Sciatic nerve (tissue), 2 donors: ENCODE results near the gene C9orf153. TPM values are rescaled to one million over a fixed set of nuclear protein-coding genes. Genes with fewer than 3 reads are reported as not detected.

ENCODE experiments used
- ATAC-seq: fragments of 200-7000 bp; cut with Tn5 transposase; one replicate; pipeline ENCODE4 v1.9.1; 2020; ENCODE audit warnings: mild to moderate bottlenecking, moderate library complexity
- DNase-seq: peaks from one replicate; pipeline ENCODE4 v3.0.0-alpha.2; 2020; ENCODE audit warnings: low spot score
- intact Hi-C: fragments of 100-400 bp; cut with DNase I; formaldehyde crosslinking; loops from one replicate; pipeline ENCODE4 v1.14.2; 2022
- total RNA-seq: library from RNA; stranded (reverse); fragmentation: NEBNext Ultra II Directional; extraction: Animal tissue kit (Norgen Biotek cat#: 25700); gene quantifications from one replicate; pipeline ENCODE4 v1.2.1, GENCODE V29; 2021
- donor health status: DM: no; HTN: no; CAD: no.
- donor health status: DM: no; HTN: no; CAD: no.

Gene C9orf153
- total RNA-seq, 1 donor from 2014 or later, result 0.98 TPM

DNA sequence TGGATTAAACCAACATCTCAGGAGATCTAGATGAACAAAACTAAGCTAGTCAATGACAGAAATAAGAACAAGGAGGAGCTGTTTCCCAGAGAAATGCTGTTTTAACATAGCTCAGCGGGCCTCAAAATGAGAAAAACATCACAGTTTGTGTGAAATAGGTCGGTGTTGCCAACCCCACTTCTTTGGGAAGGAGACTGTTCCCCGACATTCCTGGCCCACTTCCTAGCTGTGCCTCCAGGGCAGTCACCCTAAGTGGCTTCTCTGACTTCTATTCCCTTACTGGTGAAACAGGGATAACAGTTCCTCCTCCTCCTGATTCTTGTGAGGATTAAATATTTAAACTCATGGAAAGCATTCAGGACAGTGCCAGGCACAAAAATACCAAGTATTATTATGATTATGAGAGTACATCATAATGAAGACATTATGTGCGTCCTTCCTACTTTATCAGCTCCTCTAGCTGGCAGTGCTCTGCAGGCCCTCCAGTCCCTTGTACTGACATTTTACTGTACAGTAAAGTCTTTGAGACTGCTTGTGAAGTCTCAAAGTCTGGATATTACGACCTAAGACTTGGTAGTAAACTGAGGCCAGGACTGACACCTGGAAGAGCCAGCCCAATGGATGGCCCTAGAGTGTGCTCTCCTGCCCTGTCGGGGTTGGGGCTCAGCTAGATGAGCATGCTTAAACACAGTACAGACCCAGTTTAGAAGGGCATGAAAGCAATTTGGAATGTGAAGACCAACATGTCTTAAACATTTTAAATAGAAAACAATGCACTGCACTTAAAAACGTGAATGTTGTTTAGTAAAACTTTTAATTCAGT lies 15.6 kb upstream of the C9orf153 start:
- ATAC-seq (peak; percentile 28), DNase-seq (no peak)
- intact Hi-C loops, result no loop called here

GRCh38 chr9:86272221-86272620 lies 12.8 kb upstream of the C9orf153 start:
- DNase-seq (no peak), ATAC-seq (no peak)
- intact Hi-C loops, result no loop called here

- no peak for ATAC-seq
- intact Hi-C loops, result no loop called here
- no peak for DNase-seq
These were observed 4.4 kb upstream of the C9orf153 start for GRCh38 chr9:86263876-86264275.

DNA sequence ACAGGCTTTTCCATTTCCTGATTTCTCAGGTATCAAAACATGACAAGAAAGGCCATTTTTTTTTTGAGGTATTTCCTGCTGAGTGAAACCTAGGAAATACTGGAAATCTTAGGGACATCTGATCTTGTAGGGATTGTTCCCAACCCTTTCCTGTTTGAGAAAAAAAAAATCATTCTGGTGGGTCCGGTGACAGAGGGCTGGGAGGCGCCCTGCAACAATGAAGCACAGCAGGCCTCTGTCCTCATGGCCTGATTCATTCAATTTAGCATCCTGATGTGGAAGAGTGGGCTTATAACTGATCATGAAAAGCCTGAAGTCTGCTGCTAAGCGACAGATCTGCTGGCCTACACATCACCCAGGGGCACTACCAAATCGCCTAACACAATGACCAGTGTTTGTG lies 3.0 kb upstream of the C9orf153 start:
- ATAC-seq (no peak), DNase-seq (no peak)
- intact Hi-C loops, result no loop called here

DNA sequence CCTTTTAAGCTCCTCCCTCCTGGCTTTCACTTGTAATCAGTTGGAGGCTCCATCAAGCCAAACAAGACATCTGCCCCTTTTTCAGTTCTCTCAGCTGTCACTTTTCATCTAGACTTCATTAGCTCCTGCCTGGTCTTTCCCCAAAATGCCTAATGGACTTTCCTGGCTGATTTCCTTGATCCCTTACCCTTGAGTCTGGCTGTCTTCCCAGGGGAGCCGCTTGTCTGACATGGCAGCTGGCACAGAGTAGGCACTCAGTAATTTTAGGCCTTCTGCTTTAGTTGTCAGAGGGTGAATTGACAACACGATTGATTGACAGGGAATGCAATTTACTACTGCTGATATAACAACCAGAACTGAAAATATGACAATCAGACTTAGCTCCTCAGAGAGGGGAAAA lies 2.1 kb downstream of the C9orf153 start:
- intact Hi-C loops, result no loop called here
- DNase-seq, result no peak
- ATAC-seq, result no peak

GRCh38 chr9:86256653-86257052 lies 2.8 kb downstream of the C9orf153 start:
- DNase-seq (no peak), ATAC-seq (no peak)
- intact Hi-C loops, result no loop called here

DNA sequence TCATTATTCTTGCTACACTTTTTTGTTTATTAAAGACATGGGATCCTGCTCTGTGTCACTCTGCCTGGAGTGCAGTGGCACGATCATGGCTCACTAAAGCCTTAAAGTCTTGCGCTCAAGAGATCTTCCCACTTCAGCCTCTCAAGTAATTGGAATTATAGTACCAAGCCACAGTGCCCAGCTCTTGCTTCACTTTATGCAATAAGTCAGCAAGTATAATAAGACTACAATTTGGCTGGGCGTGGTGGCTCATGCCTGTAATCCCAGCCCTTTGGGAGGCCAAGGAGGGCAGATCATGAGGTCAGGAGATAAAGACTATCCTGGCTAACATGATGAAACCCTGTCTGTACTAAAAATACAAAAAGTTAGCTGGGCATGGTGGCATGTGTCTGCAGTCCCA lies 5.9 kb downstream of the C9orf153 start:
- DNase-seq (no peak), ATAC-seq (no peak)
- intact Hi-C loops, result no loop called here

GRCh38 chr9:86252870-86253269 lies 6.6 kb downstream of the C9orf153 start:
- DNase-seq, result no peak
- ATAC-seq, result no peak
- intact Hi-C loops, result no loop called here

- intact Hi-C loops, result no loop called here
- ATAC-seq (no peak), DNase-seq (no peak)
These were observed 9.3 kb downstream of the C9orf153 start for GRCh38 chr9:86250123-86250522.

- DNase-seq (no peak), ATAC-seq (no peak)
- intact Hi-C loops, result no loop called here
These were observed 10.7 kb downstream of the C9orf153 start for GRCh38 chr9:86248746-86249145.

- peak; percentile 48 for ATAC-seq
- no peak for DNase-seq
- intact Hi-C loops, result no loop called here
These were observed 12.7 kb downstream of the C9orf153 start for GRCh38 chr9:86246752-86247161.

- DNase-seq (no peak), ATAC-seq (peak; percentile 38)
- intact Hi-C loops, result no loop called here
These were observed 17.4 kb downstream of the C9orf153 start for GRCh38 chr9:86242071-86242470.

- DNase-seq (no peak), ATAC-seq (no peak)
- intact Hi-C loops, result no loop called here
These were observed 18.2 kb downstream of the C9orf153 start for GRCh38 chr9:86241216-86241615.

GRCh38 chr9:86238861-86239770 lies 20.3 kb downstream of the C9orf153 start:
- ATAC-seq (no peak), DNase-seq (no peak)
- intact Hi-C loops, result no loop called here

GRCh38 chr9:86230858-86231257 lies 28.6 kb downstream of the C9orf153 start:
- ATAC-seq, result no peak
- no peak for DNase-seq
- intact Hi-C loops, result no loop called here

DNA sequence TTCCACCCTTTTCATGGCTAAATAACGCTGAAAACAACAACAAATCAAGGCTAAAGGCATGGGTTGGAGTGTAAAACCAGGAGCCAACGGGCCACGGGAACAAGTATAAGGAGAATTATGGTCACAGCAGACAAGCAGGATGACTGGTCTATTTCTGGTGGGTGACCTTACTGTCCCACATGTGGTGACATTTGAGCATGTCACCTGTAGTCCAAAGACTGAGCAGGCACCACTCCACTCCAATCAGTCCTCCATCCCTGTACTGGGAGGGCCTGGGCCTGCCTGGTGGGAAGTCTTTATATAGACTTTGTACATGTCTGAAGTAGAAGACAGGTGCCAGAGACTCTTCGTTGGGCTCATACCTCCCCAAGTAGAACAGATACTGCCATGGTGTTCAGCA lies 36.8 kb downstream of the C9orf153 start:
- DNase-seq (no peak), ATAC-seq (no peak)
- intact Hi-C loops, result no loop called here

GRCh38 chr9:86219606-86220005 lies 39.9 kb downstream of the C9orf153 start:
- intact Hi-C loops, result no loop called here
- DNase-seq (no peak), ATAC-seq (no peak)

GRCh38 chr9:86217076-86217755 lies 42.2 kb downstream of the C9orf153 start:
- DNase-seq (no peak), ATAC-seq (no peak)
- intact Hi-C loops, result no loop called here

- intact Hi-C loops, result no loop called here
- ATAC-seq, result no peak
- DNase-seq, result no peak
These were observed 52.3 kb downstream of the C9orf153 start for GRCh38 chr9:86207193-86207592.
